ENCODE results near the gene BCL2L15. TPM values are rescaled to one million over a fixed set of nuclear protein-coding genes. Genes with fewer than 3 reads are reported as not detected.

BCL2L15 gene
- total and polyA plus RNA-seq, 2 experiments from 2014 or later = 0.16 to 4.5 TPM

- TF ChIP-seq, protein P1, sequence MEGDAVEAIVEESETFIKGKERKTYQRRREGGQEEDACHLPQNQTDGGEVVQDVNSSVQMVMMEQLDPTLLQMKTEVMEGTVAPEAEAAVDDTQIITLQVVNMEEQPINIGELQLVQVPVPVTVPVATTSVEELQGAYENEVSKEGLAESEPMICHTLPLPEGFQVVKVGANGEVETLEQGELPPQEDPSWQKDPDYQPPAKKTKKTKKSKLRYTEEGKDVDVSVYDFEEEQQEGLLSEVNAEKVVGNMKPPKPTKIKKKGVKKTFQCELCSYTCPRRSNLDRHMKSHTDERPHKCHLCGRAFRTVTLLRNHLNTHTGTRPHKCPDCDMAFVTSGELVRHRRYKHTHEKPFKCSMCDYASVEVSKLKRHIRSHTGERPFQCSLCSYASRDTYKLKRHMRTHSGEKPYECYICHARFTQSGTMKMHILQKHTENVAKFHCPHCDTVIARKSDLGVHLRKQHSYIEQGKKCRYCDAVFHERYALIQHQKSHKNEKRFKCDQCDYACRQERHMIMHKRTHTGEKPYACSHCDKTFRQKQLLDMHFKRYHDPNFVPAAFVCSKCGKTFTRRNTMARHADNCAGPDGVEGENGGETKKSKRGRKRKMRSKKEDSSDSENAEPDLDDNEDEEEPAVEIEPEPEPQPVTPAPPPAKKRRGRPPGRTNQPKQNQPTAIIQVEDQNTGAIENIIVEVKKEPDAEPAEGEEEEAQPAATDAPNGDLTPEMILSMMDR (IDR thresholded peaks at IDR 0.05; ENCODE audit: low read depth, low read length) = no peak
- no peak for DNase-seq (ENCODE audit: low read depth in 1 of 2, low spot score in 1 of 2)
- Histone ChIP-seq H3K4me3 (no peak overlapping the region), H3K9me3 (ENCODE audit: low read depth) (no peaks in the 10 kb centered on the region), H3K4me1 (ENCODE audit: low read depth) (no peaks in the 10 kb centered on the region), H3K27me3 (no peaks in the 10 kb centered on the region), H3K27ac (no peak overlapping the region), H3K36me3 (peaks cover 23% of the 10 kb centered on the region)
These were observed 10.9 kb upstream of the BCL2L15 start for GRCh38 chr1:113898241-113898814.

DNA sequence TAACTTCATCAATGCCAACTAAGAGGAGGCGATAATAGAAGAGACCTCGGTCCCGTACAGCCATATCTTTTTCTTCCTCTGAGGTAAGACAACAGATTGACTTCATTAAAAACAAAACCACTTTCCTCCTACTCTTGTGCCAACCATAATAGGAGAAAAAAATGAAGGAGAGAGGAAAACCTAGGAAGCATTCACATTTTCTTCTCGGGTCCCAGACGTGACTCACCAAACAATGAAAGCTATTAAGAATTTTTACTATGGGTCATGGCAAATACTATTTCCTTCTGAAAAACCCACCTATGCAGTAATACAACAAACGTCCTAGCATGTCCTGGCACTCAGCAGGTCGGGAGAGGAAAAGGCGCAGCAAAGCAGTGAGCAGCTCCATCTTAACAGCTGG lies 8.6 kb upstream of the BCL2L15 start:
- TF ChIP-seq, protein P1 (IDR thresholded peaks at IDR 0.05; ENCODE audit: low read depth, low read length) = no peak
- Histone ChIP-seq H3K27ac (no peak overlapping the region), H3K27me3 (no peaks in the 10 kb centered on the region), H3K9me3 (ENCODE audit: low read depth) (no peaks in the 10 kb centered on the region), H3K36me3 (peaks cover 23% of the 10 kb centered on the region), H3K4me3 (no peak overlapping the region), H3K4me1 (ENCODE audit: low read depth) (no peaks in the 10 kb centered on the region)
- no peak for DNase-seq (ENCODE audit: low read depth in 1 of 2, low spot score in 1 of 2)

DNA sequence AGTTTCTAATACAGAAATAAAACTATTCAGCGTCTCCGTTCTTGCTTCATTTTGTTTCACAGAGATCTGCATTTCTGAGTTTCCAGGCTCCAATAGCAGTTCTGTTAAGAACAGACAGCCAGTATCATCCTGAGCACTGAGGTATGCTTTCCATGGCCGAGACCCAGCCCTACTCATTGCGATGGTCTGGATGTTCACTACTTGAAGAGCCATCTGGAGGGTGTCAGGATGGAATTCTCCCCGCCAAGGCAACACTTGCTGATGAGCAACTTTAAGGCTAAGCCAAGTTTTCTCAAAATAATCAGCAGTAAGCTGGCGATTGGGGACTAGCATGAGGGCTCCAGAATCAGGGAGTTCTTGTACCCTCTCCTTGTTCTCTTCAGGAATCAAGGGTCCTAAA lies 7.7 kb upstream of the BCL2L15 start:
- H3K36me3 ChIP-seq = peaks cover 20% of the 10 kb centered on the region
- TF ChIP-seq, protein P1 (IDR thresholded peaks at IDR 0.05; ENCODE audit: low read depth, low read length) = no peak
- H3K4me1 ChIP-seq (ENCODE audit: low read depth) = no peaks in the 10 kb centered on the region
- H3K27ac ChIP-seq = no peak overlapping the region
- H3K27me3 ChIP-seq = no peaks in the 10 kb centered on the region
- H3K9me3 ChIP-seq (ENCODE audit: low read depth) = no peaks in the 10 kb centered on the region
- no peak for DNase-seq (ENCODE audit: low read depth in 1 of 2, low spot score in 1 of 2)
- no peak overlapping the region for H3K4me3 ChIP-seq

DNA sequence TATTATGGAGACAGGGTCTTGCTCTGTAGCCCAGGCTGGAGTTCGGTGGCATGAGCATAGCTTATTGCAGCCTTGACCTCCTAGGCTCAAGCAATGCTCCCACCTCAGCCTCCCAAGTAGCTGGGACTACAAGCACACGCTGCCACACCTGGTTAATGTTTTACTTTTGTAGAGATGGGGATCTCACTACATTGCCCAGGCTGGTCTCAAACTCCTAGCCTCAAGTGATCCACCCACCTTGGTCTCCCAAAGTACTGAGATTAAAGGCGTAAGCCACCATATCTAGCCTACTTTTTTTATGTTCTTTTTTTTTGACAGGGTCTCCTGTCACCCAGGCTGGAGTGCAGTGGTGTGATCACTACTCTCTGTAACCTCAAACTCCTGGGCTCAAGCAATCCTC lies 5.9 kb upstream of the BCL2L15 start:
- Histone ChIP-seq H3K4me3 (no peak overlapping the region), H3K36me3 (peaks cover 15% of the 10 kb centered on the region), H3K27ac (no peak overlapping the region), H3K9me3 (ENCODE audit: low read depth) (no peaks in the 10 kb centered on the region), H3K4me1 (ENCODE audit: low read depth) (no peaks in the 10 kb centered on the region), H3K27me3 (no peaks in the 10 kb centered on the region)
- no peak for DNase-seq (ENCODE audit: low read depth in 1 of 2, low spot score in 1 of 2)
- TF ChIP-seq, protein P1 (IDR thresholded peaks at IDR 0.05; ENCODE audit: low read depth, low read length) = no peak

DNA sequence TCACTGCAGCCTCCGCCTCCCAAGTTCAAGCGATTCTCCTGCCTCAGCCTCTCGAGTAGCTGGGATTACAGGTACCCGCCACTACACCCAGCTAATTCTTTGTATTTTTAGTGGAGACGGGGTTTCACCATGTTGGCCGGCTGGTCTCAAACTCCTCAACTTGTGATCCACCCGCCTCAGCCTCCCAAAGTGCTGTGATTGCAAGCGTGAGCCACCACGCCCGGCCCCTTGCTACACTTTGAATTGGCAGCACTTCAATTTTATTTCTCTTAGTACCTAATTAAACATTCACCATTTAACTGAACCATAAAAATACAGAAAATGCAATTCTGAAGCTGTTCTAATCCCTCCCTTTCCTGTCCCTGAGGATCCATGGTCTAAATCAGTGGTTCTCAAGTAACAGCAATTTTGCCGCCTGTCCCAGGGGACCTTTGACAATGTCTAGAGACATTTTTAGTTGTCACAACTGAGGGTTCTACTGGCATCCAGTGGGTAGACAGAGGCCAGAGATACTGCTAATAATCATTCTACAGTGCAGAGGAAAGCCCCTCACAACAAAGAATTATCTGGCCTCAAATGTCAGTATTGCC lies 4.3 kb upstream of the BCL2L15 start:
- Histone ChIP-seq H3K27me3 (no peaks in the 10 kb centered on the region), H3K27ac (no peak overlapping the region), H3K9me3 (ENCODE audit: low read depth) (no peaks in the 10 kb centered on the region), H3K36me3 (peaks cover 10% of the 10 kb centered on the region), H3K4me1 (ENCODE audit: low read depth) (no peaks in the 10 kb centered on the region), H3K4me3 (no peak overlapping the region)
- no peak for DNase-seq (ENCODE audit: low read depth in 1 of 2, low spot score in 1 of 2)
- TF ChIP-seq, protein P1 (IDR thresholded peaks at IDR 0.05; ENCODE audit: low read depth, low read length) = no peak

All from cardiac muscle cell (in vitro differentiated cells and primary cell).